ENCODE results near the gene MKLN1. TPM values are rescaled to one million over a fixed set of nuclear protein-coding genes. Genes with fewer than 3 reads are reported as not detected.

MKLN1 gene
- total and polyA plus RNA-seq, 2 donors (not counting 1 experiment from before 2014, with no cell fraction given) = 8.5 to 68.4 TPM

GRCh38 chr7:131365838-131366237, 38.2 kb downstream of the MKLN1 start:
- no peaks in the 10 kb centered on the region for H3K9me3 ChIP-seq (ENCODE audit: control extremely low read depth in 1 of 3, control insufficient read depth in 2 of 3, insufficient read depth in 1 of 3, low read length in 2 of 3)
- CTCF ChIA-PET = interaction anchor here (1.0 to 1.2 kb wide), 2 partner anchors 470 to 478 kb away, joined by 3 read pairs; no protein-coding TSS in a partner anchor
- H3K4me2 ChIP-seq (replicated peaks; ENCODE audit: low read depth, low read length, poor library complexity, severe bottlenecking) = no peak overlapping the region
- H2AFZ ChIP-seq (ENCODE audit: insufficient read depth, low read depth, low read length, poor library complexity, severe bottlenecking) = no peak overlapping the region
- 100% methylated on average over 1 of the region's 3 CpGs for WGBS (ENCODE audit: insufficient coverage)
- no peak overlapping the region for H3K4me3 Mint-ChIP-seq
- H3K36me3 ChIP-seq (replicated peaks in 1 of 2; ENCODE audit: control extremely low read depth in 1 of 2, control insufficient read depth in 1 of 2, extremely low read depth in 1 of 2, insufficient read depth in 2 of 2, low read length in 1 of 2) = no peaks in the 10 kb centered on the region
- peaks cover 5 to 29% of the 10 kb centered on the region in 2 donors for H3K4me1 ChIP-seq (ENCODE audit: control insufficient read depth in 2 of 2, insufficient read depth in 2 of 2, low read length in 2 of 2)
- H3K4me1 Mint-ChIP-seq = peaks cover 66% of the 10 kb centered on the region
- no peak overlapping the region for H3K27ac Mint-ChIP-seq
- H3K27me3 ChIP-seq (replicated peaks in 1 of 4; ENCODE audit: control extremely low read depth in 1 of 4, control insufficient read depth in 3 of 4, insufficient read depth in 4 of 4, low read length in 3 of 4) = no peaks in the 10 kb centered on the region
- H3K27ac ChIP-seq (ENCODE audit: low read length in 2 of 2) = no peak overlapping the region
- DNase-seq (no peak), ATAC-seq (ENCODE audit: low read depth) (no peak)
- no peaks in the 10 kb centered on the region for H3K9me3 Mint-ChIP-seq (ENCODE audit: insufficient read depth)
- POLR2A ChIA-PET = no interaction called here
- peaks cover 89% of the 10 kb centered on the region for H4K20me1 ChIP-seq (ENCODE audit: control insufficient read depth, insufficient read depth, low read length, poor library complexity, severe bottlenecking)
- peaks cover 96% of the 10 kb centered on the region for H3K79me2 ChIP-seq (ENCODE audit: control insufficient read depth, insufficient read depth, low read length)
- no peak overlapping the region for H3K4me3 ChIP-seq (ENCODE audit: control extremely low read depth in 1 of 5, extremely low read depth in 1 of 5, insufficient read depth in 1 of 5, low read depth in 2 of 5, low read length in 4 of 5)
- intact Hi-C loops (cut with micrococcal nuclease) = no loop called here
- no peak overlapping the region for H3K9ac ChIP-seq (ENCODE audit: low read length)
- TF ChIP-seq CTCF (IDR thresholded peaks at IDR 0.05) = no peak
- TF ChIP-seq EZH2 (IDR thresholded peaks at IDR 0.05; ENCODE audit: borderline replicate concordance, insufficient read depth, low read depth, low read length, poor library complexity, severe bottlenecking) = no peak
- H3K27me3 Mint-ChIP-seq = no peaks in the 10 kb centered on the region

- Histone ChIP-seq H3K9ac (ENCODE audit: low read length) (no peak overlapping the region), H3K9me3 (ENCODE audit: control extremely low read depth in 1 of 3, control insufficient read depth in 2 of 3, insufficient read depth in 1 of 3, low read length in 2 of 3) (no peaks in the 10 kb centered on the region), H3K4me2 (replicated peaks; ENCODE audit: low read depth, low read length, poor library complexity, severe bottlenecking) (no peak overlapping the region), H3K4me3 (ENCODE audit: control extremely low read depth in 1 of 5, extremely low read depth in 1 of 5, insufficient read depth in 1 of 5, low read depth in 2 of 5, low read length in 4 of 5) (no peak overlapping the region), H3K27me3 (replicated peaks in 1 of 4; ENCODE audit: control extremely low read depth in 1 of 4, control insufficient read depth in 3 of 4, insufficient read depth in 4 of 4, low read length in 3 of 4) (no peaks in the 10 kb centered on the region), H3K36me3 (replicated peaks in 1 of 2; ENCODE audit: control extremely low read depth in 1 of 2, control insufficient read depth in 1 of 2, extremely low read depth in 1 of 2, insufficient read depth in 2 of 2, low read length in 1 of 2) (no peaks in the 10 kb centered on the region), H3K4me1 (ENCODE audit: control insufficient read depth in 2 of 2, insufficient read depth in 2 of 2, low read length in 2 of 2) (peaks cover 6 to 32% of the 10 kb centered on the region in 2 donors), H3K27ac (ENCODE audit: low read length in 2 of 2) (no peak overlapping the region), H2AFZ (ENCODE audit: insufficient read depth, low read depth, low read length, poor library complexity, severe bottlenecking) (no peak overlapping the region), H3K79me2 (ENCODE audit: control insufficient read depth, insufficient read depth, low read length) (peaks cover 95% of the 10 kb centered on the region), H4K20me1 (ENCODE audit: control insufficient read depth, insufficient read depth, low read length, poor library complexity, severe bottlenecking) (peaks cover 84% of the 10 kb centered on the region)
- peaks cover 58% of the 10 kb centered on the region for H3K4me1 Mint-ChIP-seq
- no peaks in the 10 kb centered on the region for H3K9me3 Mint-ChIP-seq (ENCODE audit: insufficient read depth)
- no peaks in the 10 kb centered on the region for H3K27me3 Mint-ChIP-seq
- no peak overlapping the region for H3K4me3 Mint-ChIP-seq
- ATAC-seq (ENCODE audit: low read depth) (no peak), DNase-seq (no peak)
- intact Hi-C loops (cut with micrococcal nuclease) = no loop called here
- ChIA-PET POLR2A (no interaction called here), CTCF (no interaction called here)
- no peak for TF ChIP-seq CTCF (IDR thresholded peaks at IDR 0.05)
- TF ChIP-seq EZH2 (IDR thresholded peaks at IDR 0.05; ENCODE audit: borderline replicate concordance, insufficient read depth, low read depth, low read length, poor library complexity, severe bottlenecking) = no peak
- H3K27ac Mint-ChIP-seq = no peak overlapping the region
Measured at GRCh38 chr7:131369354-131369753, 41.7 kb downstream of the MKLN1 start.

Data from B cell (primary cell).